Neural cell (in vitro differentiated cells): ENCODE results near the gene POLR2B.

Experiments used
- EP300 ChIP-seq: fragments of 450-650 bp; conservative IDR thresholded peaks from 2 replicates; pipeline ENCODE4 v1.6.1; 2014; ENCODE audit warnings: antibody characterized with exemption, mild to moderate bottlenecking, moderate library complexity; ENCODE audit not compliant: poor library complexity, severe bottlenecking
- EZH2 ChIP-seq: fragments of 200-600, 300-800 bp; shearing (Covaris generic), sonication (generic); IDR thresholded peaks from 2 replicates; pipeline ENCODE4 v1.6.1; 2014; ENCODE audit warnings: antibody characterized with exemption, low read length, borderline replicate concordance, mild to moderate bottlenecking; ENCODE audit not compliant: insufficient read depth, poor library complexity, severe bottlenecking
- TAF1 ChIP-seq: IDR thresholded peaks from 2 replicates; pipeline ENCODE4 v1.6.1; 2012; ENCODE audit warnings: low read depth
- TF ChIP-seq, protein P1 (sequence below): IDR thresholded peaks from 2 replicates; pipeline ENCODE4 v1.6.1; 2012; ENCODE audit warnings: borderline replicate concordance
- TF ChIP-seq, protein P2 (sequence below): fragments of 450-650 bp; IDR thresholded peaks from 2 replicates; pipeline ENCODE4 v1.5.1; 2014; ENCODE audit warnings: antibody characterized with exemption, mild to moderate bottlenecking, moderate library complexity; ENCODE audit not compliant: poor library complexity, severe bottlenecking

DNA sequence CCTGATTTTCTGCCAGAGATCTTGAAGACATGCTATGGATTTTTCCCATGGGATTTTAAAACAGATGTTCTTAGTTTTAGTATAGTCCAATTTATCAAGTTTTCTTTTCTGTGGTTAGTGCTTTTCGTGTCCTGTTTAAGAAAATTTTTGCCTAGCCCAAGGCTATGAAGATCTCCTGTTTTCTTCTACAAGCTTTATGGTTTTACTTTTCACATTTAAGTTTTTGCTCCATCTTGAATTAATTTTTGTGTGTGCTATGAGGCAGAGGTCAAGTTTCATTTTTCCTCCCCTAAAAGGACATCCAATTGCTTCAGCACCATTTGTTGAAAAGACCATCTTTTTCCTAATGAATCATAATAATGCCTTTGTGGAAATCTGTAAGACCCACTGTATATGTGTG lies 65.6 kb downstream of the POLR2B start:
- TF ChIP-seq, protein P1, sequence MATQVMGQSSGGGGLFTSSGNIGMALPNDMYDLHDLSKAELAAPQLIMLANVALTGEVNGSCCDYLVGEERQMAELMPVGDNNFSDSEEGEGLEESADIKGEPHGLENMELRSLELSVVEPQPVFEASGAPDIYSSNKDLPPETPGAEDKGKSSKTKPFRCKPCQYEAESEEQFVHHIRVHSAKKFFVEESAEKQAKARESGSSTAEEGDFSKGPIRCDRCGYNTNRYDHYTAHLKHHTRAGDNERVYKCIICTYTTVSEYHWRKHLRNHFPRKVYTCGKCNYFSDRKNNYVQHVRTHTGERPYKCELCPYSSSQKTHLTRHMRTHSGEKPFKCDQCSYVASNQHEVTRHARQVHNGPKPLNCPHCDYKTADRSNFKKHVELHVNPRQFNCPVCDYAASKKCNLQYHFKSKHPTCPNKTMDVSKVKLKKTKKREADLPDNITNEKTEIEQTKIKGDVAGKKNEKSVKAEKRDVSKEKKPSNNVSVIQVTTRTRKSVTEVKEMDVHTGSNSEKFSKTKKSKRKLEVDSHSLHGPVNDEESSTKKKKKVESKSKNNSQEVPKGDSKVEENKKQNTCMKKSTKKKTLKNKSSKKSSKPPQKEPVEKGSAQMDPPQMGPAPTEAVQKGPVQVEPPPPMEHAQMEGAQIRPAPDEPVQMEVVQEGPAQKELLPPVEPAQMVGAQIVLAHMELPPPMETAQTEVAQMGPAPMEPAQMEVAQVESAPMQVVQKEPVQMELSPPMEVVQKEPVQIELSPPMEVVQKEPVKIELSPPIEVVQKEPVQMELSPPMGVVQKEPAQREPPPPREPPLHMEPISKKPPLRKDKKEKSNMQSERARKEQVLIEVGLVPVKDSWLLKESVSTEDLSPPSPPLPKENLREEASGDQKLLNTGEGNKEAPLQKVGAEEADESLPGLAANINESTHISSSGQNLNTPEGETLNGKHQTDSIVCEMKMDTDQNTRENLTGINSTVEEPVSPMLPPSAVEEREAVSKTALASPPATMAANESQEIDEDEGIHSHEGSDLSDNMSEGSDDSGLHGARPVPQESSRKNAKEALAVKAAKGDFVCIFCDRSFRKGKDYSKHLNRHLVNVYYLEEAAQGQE, result no peak
- TF ChIP-seq, protein P2, sequence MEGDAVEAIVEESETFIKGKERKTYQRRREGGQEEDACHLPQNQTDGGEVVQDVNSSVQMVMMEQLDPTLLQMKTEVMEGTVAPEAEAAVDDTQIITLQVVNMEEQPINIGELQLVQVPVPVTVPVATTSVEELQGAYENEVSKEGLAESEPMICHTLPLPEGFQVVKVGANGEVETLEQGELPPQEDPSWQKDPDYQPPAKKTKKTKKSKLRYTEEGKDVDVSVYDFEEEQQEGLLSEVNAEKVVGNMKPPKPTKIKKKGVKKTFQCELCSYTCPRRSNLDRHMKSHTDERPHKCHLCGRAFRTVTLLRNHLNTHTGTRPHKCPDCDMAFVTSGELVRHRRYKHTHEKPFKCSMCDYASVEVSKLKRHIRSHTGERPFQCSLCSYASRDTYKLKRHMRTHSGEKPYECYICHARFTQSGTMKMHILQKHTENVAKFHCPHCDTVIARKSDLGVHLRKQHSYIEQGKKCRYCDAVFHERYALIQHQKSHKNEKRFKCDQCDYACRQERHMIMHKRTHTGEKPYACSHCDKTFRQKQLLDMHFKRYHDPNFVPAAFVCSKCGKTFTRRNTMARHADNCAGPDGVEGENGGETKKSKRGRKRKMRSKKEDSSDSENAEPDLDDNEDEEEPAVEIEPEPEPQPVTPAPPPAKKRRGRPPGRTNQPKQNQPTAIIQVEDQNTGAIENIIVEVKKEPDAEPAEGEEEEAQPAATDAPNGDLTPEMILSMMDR, result no peak
- TF ChIP-seq EZH2 (no peak), TAF1 (no peak), EP300 (no peak)
